GM20000 (cell line): ENCODE measurements around the gene DNAI2.

Experiments used
- DNase-seq: peaks from one replicate; pipeline ENCODE4 v3.0.0; 2012; ENCODE audit warnings: low spot score
- CTCF ChIP-seq: IDR thresholded peaks from 2 replicates; pipeline ENCODE4 v1.5.1; 2012; ENCODE audit warnings: mild to moderate bottlenecking, control low read depth; ENCODE audit errors: extremely low read depth, missing control alignments

The DNAI2 gene

GRCh38 chr17:74245871-74246270 is 28.2 kb upstream of the DNAI2 start:
- DNase-seq: no peak
- TF ChIP-seq CTCF: no peak

- DNase-seq: no peak
- TF ChIP-seq CTCF: no peak
Observed at GRCh38 chr17:74249590-74250270, 24.3 kb upstream of the DNAI2 start.

- TF ChIP-seq CTCF: no peak
- DNase-seq: no peak
Observed at GRCh38 chr17:74250324-74250995, 23.6 kb upstream of the DNAI2 start.

- no peak for DNase-seq
- TF ChIP-seq CTCF: no peak
Observed at GRCh38 chr17:74251051-74251450, 23.0 kb upstream of the DNAI2 start.

GRCh38 chr17:74251569-74251968 is 22.5 kb upstream of the DNAI2 start:
- no peak for TF ChIP-seq CTCF
- DNase-seq: no peak

- DNase-seq: no peak
- no peak for TF ChIP-seq CTCF
Observed at GRCh38 chr17:74252211-74252610, 21.8 kb upstream of the DNAI2 start.

- no peak for TF ChIP-seq CTCF
- DNase-seq: no peak
Observed at GRCh38 chr17:74253036-74253435, 21.0 kb upstream of the DNAI2 start.
